C4-2B (cell line): ENCODE results near the gene SCUBE1.

Experiments
- CTCF ChIP-seq: fragments of 450-650 bp; conservative IDR thresholded peaks from 2 replicates; pipeline ENCODE4 v1.5.1; 2017; ENCODE audit warnings: mild to moderate bottlenecking
- ZFX ChIP-seq: fragments of 450-650 bp; IDR thresholded peaks from 2 replicates; pipeline ENCODE4 v1.6.1; 2017

GRCh38 chr22:43209971-43210370, 133.2 kb downstream of the SCUBE1 start:
- TF ChIP-seq CTCF (no peak), ZFX (no peak)
